Parathyroid adenoma (tissue), 2 donors: Measurements from ENCODE around the gene JOSD1.

Experiments used
- H2AFZ ChIP-seq: fragments of 300-600 bp; sonication (generic); one replicate; pipeline ENCODE4 v1.7.0; 2017; ENCODE audit warnings: antibody characterized with exemption, mild to moderate bottlenecking
- H3K27ac ChIP-seq: fragments of 300-600 bp; sonication (generic); one replicate; pipeline ENCODE4 v1.7.0; 2017
- H3K27me3 ChIP-seq: fragments of 300-600 bp; sonication (generic); one replicate; pipeline ENCODE4 v1.7.0; 2017; ENCODE audit warnings: low read length; ENCODE audit not compliant: control insufficient read depth, insufficient read depth
- H3K36me3 ChIP-seq: fragments of 300-600 bp; sonication (generic); one replicate; pipeline ENCODE4 v1.7.0; 2017; ENCODE audit warnings: low read length; ENCODE audit not compliant: control insufficient read depth, insufficient read depth
- H3K4me1 ChIP-seq: fragments of 300-600 bp; sonication (generic); one replicate; pipeline ENCODE4 v1.7.0; 2017; ENCODE audit warnings: control low read depth
- H3K4me2 ChIP-seq: fragments of 300-600 bp; sonication (generic); one replicate; pipeline ENCODE4 v1.7.0; 2017; ENCODE audit warnings: low read length
- H3K4me3 ChIP-seq: fragments of 300-600 bp; sonication (generic); one replicate; pipeline ENCODE4 v1.7.0; 2017; ENCODE audit warnings: low read depth, low read length
- H3K79me2 ChIP-seq: fragments of 300-600 bp; sonication (generic); one replicate; pipeline ENCODE4 v1.7.0; 2017; ENCODE audit warnings: control low read depth
- H3K9ac ChIP-seq: fragments of 300-600 bp; sonication (generic); one replicate; pipeline ENCODE4 v1.7.0; 2017; ENCODE audit warnings: mild to moderate bottlenecking
- H3K9me3 ChIP-seq: fragments of 300-600 bp; sonication (generic); one replicate; pipeline ENCODE4 v1.7.0; 2017; ENCODE audit warnings: low read length; ENCODE audit not compliant: control insufficient read depth
- TF ChIP-seq, protein P1 (sequence below): fragments of 300-600 bp; sonication (generic); IDR thresholded peaks from one replicate; pipeline ENCODE4 v1.7.0; 2017; ENCODE audit warnings: antibody characterized with exemption, mild to moderate bottlenecking
- donor health status: primary hyperparathyroidism.

The JOSD1 gene

DNA sequence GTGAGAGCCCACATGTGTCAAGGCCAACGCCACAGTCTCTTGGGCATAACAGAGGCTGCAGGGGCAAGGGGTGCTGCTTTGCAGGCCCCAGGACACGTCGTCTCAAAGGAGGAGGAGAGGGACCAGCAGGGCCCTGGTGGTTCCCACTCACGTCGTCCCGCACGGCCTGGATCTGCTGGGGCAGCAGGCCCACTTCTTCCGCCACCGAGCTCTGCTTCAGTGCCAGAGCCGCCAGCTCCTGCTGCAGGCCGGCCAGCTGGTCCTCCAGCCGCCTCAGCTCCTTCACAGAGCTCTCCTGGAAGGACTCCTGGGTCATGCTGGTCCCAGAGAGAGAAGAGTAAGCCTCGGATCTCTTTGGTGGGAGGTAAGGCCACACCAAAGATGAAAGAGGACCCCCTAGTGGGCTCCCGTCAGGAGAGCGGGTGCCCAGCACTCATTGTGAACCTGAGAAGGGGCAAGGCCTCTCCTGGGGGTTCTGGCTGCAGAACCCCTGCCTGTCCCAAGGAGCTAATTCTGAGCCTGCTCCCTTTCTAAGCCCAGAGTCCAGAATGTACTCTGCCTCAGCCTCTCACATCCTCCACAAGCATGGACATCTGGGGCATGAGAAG lies 39.5 kb upstream of the JOSD1 start:
- no peaks in the 10 kb centered on the region for H3K79me2 ChIP-seq
- TF ChIP-seq, protein P1, sequence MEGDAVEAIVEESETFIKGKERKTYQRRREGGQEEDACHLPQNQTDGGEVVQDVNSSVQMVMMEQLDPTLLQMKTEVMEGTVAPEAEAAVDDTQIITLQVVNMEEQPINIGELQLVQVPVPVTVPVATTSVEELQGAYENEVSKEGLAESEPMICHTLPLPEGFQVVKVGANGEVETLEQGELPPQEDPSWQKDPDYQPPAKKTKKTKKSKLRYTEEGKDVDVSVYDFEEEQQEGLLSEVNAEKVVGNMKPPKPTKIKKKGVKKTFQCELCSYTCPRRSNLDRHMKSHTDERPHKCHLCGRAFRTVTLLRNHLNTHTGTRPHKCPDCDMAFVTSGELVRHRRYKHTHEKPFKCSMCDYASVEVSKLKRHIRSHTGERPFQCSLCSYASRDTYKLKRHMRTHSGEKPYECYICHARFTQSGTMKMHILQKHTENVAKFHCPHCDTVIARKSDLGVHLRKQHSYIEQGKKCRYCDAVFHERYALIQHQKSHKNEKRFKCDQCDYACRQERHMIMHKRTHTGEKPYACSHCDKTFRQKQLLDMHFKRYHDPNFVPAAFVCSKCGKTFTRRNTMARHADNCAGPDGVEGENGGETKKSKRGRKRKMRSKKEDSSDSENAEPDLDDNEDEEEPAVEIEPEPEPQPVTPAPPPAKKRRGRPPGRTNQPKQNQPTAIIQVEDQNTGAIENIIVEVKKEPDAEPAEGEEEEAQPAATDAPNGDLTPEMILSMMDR, result no peak
- no peak overlapping the region for H2AFZ ChIP-seq
- H3K27ac ChIP-seq, result no peak overlapping the region
- H3K36me3 ChIP-seq, result no peaks in the 10 kb centered on the region
- H3K27me3 ChIP-seq, result no peaks in the 10 kb centered on the region
- H3K4me2 ChIP-seq, result no peak overlapping the region
- H3K4me1 ChIP-seq, result no peaks in the 10 kb centered on the region
- no peak overlapping the region for H3K4me3 ChIP-seq
- H3K9ac ChIP-seq, result no peak overlapping the region
- no peaks in the 10 kb centered on the region for H3K9me3 ChIP-seq

DNA sequence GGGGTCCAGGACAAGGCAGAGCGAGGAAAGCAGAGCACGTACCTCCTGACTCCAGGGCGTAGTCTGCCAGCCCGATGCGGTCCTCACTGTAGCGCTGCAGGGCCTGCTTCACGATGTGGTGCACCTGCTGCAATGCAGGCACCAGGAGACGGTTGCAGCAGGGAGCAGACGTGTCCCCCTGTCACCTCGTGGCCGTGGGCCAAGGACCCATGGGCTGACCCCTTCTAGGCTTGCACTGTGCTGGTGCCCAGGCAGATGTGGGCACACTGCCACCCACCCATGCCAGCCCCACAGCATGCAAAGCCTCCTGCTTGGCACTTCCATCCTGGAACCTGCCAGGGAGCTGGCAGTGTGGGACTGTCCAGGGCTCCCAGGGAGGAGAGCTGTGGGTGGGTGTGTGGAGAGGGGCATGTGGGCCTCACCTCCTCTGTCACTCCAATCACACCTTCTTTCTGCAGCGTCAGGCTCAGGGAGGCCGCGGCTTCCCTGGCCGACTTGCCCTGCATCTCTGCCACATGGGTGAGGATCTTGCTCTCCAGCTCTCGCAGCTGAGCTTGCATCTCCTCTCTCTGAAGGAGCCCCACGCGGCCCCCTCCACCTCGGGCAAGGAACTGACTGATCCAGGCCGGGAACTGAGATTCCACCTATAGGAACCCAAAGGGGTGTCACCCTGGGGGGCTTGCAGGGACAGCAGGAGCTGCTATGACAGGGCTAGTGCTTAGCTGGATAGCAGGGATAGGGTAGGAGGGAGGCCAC lies 38.7 kb upstream of the JOSD1 start:
- no peak overlapping the region for H3K9ac ChIP-seq
- H3K27ac ChIP-seq, result no peak overlapping the region
- H3K36me3 ChIP-seq, result no peaks in the 10 kb centered on the region
- H3K4me1 ChIP-seq, result no peaks in the 10 kb centered on the region
- H3K4me2 ChIP-seq, result no peak overlapping the region
- H3K79me2 ChIP-seq, result no peaks in the 10 kb centered on the region
- no peak overlapping the region for H3K4me3 ChIP-seq
- no peaks in the 10 kb centered on the region for H3K27me3 ChIP-seq
- no peak overlapping the region for H2AFZ ChIP-seq
- H3K9me3 ChIP-seq, result no peaks in the 10 kb centered on the region
- TF ChIP-seq, protein P1, result no peak

DNA sequence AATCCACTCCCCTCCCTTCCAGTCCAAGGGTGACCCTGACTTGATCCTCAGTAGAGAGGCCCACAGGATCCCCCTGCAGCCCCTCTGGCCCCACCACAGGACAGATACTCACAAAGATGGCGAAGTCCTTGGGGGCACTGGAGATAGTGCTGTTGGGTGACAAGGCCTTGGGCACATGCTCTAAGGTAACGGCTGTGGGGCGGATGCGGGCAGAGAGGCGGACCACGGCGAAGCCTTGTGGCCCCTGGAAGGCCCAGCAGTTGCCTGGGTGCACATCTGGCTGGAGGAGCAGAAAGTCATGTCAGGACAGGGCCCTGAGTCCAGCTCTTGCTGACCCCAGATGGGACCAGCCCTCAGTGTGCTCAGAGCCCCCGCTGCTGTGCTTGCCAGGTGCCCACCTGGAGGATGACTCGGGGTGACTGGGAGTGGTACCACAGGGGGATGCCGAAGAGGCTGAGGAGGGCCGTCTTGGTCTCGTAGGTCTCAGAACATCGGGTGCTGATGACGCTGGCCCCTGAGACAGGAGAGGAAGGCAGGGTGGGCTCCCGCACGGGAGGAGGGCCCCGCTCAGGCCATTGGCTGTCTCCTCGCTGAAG lies 37.8 kb upstream of the JOSD1 start:
- Histone ChIP-seq H3K9ac (no peak overlapping the region), H2AFZ (no peak overlapping the region), H3K27me3 (no peaks in the 10 kb centered on the region), H3K4me2 (no peak overlapping the region), H3K36me3 (no peaks in the 10 kb centered on the region), H3K27ac (no peak overlapping the region), H3K4me1 (no peaks in the 10 kb centered on the region), H3K9me3 (no peaks in the 10 kb centered on the region), H3K4me3 (no peak overlapping the region), H3K79me2 (no peaks in the 10 kb centered on the region)
- TF ChIP-seq, protein P1, result no peak

DNA sequence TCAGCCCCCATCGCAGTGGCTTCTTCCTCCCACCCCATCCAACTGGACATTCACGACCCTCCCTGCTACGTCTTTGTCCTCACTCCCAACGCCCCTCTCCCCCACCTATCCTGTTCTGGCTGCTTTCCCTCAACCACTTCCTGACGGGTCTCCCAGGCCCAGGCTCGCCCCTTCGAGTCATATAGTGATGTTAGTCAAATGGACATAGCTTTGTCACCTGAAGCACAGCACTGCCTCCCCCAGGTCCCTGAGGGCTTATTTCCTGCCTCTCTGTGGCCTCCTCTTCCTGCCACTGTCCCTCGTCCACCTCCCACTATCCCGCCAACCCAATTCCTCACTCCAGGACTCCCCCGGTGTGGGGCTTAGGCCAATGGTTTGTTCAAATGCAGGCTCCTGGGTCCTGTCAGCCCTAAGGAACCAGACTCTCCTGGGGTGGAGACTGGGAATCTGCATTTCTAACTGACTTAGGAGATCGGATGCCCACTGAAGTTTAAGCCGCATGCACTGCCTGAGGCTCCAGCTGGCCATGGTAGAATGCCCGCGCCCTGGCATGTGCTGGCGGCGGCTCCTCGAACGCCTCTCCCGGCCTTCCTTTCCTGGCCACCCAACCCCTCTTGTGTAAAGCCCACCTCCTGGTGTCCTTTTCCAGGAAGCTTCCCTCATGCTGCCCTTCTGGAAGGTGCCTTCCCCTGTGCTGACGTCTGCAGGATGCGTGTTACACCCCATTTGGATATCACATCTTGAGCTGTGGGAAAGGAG lies 36.7 kb upstream of the JOSD1 start:
- H2AFZ ChIP-seq, result no peak overlapping the region
- H3K9ac ChIP-seq, result no peak overlapping the region
- H3K9me3 ChIP-seq, result no peaks in the 10 kb centered on the region
- no peak overlapping the region for H3K4me3 ChIP-seq
- no peaks in the 10 kb centered on the region for H3K36me3 ChIP-seq
- no peaks in the 10 kb centered on the region for H3K4me1 ChIP-seq
- H3K27me3 ChIP-seq, result no peaks in the 10 kb centered on the region
- TF ChIP-seq, protein P1, result no peak
- no peaks in the 10 kb centered on the region for H3K79me2 ChIP-seq
- no peak overlapping the region for H3K4me2 ChIP-seq
- H3K27ac ChIP-seq, result no peak overlapping the region
